Measurements from ENCODE around the gene CAND2.

DNA sequence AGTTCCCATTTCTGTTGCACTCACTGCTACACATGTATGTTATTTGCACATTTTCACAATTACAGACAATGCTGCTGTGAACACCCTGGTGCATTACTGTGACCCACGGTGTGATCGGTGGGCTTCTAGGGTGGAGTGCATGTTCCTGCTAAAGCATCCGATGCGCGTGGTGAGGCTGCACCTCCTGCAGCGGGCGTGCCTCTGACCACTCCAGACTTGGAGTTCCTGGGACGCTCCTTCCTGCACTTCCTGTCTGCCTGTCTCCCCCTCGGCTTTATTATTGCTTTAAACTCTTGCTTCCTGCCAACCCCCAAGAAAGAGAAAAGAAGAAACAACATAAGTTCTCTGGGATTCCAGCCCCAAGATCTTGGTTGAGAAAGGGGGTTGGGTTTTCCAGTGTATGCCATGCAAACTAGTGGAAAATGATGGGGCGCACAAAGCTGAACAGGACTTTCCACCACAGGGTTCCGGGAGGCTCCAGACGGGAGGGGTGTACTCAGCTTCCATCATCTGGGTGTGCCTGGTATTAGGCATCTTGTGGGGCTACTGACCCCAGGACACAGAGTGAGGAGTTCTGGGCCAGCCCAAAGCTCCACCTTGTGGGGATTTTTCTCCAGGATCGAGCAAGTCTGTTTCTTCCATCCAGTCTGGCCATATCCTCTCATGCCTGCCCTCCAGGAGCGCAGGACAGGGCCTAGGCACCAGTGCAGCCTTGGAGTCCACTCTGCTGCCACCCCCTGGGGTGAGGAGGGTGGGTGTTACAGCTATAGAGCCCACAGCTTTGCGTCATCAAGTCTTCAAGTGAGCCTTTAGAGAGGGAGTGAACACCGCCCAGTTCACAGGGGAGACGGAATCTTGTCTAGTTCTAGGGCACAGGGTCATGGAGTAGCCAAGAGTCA lies 33.7 kb downstream of the CAND2 start:
- TF ChIP-seq EZH2phosphoT487 (IDR thresholded peaks at IDR 0.05; ENCODE audit: insufficient read depth, low read depth): no peak
- no peak for TF ChIP-seq EZH2 (IDR thresholded peaks at IDR 0.05; ENCODE audit: insufficient read depth, poor library complexity, severe bottlenecking)
